ENCODE measurements around the gene PDS5B.
"Not testable (repeated sequence)": the region's sequence is repeated elsewhere in the genome, so short reads cannot be mapped to it uniquely, and the experiment has no call there.

The PDS5B gene

GRCh38 chr13:32586080-32586900, at the start of gene PDS5B:
Gene PDS5B, plus strand, starts transcription at chr13:32586452. Its CDS starts 62,321 bp downstream, at chr13:32648773.
- DNase-seq = peak; percentile 80

- DNase-seq = no peak
These were observed 48.6 kb upstream of the PDS5B start for GRCh38 chr13:32537580-32538142.

GRCh38 chr13:32538143-32538620, 48.1 kb upstream of the PDS5B start:
- peak; percentile 5 for DNase-seq

- DNase-seq = peak; percentile 90
These were observed 47.5 kb upstream of the PDS5B start, which contains the start of gene N4BP2L2 for GRCh38 chr13:32538621-32539246. Gene N4BP2L2, minus strand, starts transcription at chr13:32538795. Its CDS starts 1,768 bp downstream, at chr13:32537027.

GRCh38 chr13:32542221-32542620, 44.0 kb upstream of the PDS5B start:
- DNase-seq = no peak

- no peak for DNase-seq
These were observed 41.2 kb upstream of the PDS5B start for GRCh38 chr13:32545083-32545482.

GRCh38 chr13:32548837-32549236, 37.4 kb upstream of the PDS5B start:
- peak; percentile 11 for DNase-seq

GRCh38 chr13:32549788-32550187, 36.5 kb upstream of the PDS5B start:
- DNase-seq = no peak

- DNase-seq = no peak
These were observed 32.5 kb upstream of the PDS5B start for GRCh38 chr13:32553720-32554119.

- no peak for DNase-seq
These were observed 30.6 kb upstream of the PDS5B start for GRCh38 chr13:32555613-32556012.

GRCh38 chr13:32560842-32561241, 25.4 kb upstream of the PDS5B start:
- DNase-seq = not testable (repeated sequence)

GRCh38 chr13:32575687-32576086, 10.6 kb upstream of the PDS5B start:
- not testable (repeated sequence) for DNase-seq

- no peak for DNase-seq
These were observed 9.2 kb upstream of the PDS5B start for GRCh38 chr13:32577032-32577431.

GRCh38 chr13:32581177-32581786, 5.0 kb upstream of the PDS5B start:
- DNase-seq = no peak

- DNase-seq = no peak
These were observed 4.0 kb upstream of the PDS5B start for GRCh38 chr13:32582281-32582680.

- no peak for DNase-seq
These were observed 3.3 kb upstream of the PDS5B start for GRCh38 chr13:32582991-32583390.

GRCh38 chr13:32585550-32586079, 637 bp upstream of the PDS5B start:
- DNase-seq = no peak

- DNase-seq = peak; percentile 9
These were observed 959 bp downstream of the PDS5B start for GRCh38 chr13:32587011-32587810.

GRCh38 chr13:32587811-32588170, 1.5 kb downstream of the PDS5B start:
- no peak for DNase-seq

GRCh38 chr13:32588736-32589135, 2.5 kb downstream of the PDS5B start:
- no peak for DNase-seq

- DNase-seq = no peak
These were observed 3.2 kb downstream of the PDS5B start for GRCh38 chr13:32589471-32589870.

GRCh38 chr13:32590266-32590665, 4.0 kb downstream of the PDS5B start:
- DNase-seq = no peak
